Tracheal epithelial cell (primary cell): ENCODE results near the gene MAOA. TPM values are rescaled to one million over a fixed set of nuclear protein-coding genes. Genes with fewer than 3 reads are reported as not detected.

Experiments
- total RNA-seq: library from RNA; depleted of rRNA; stranded (reverse); fragments of >200 nt; gene quantifications from 2 replicates; pipeline ENCODE4 v1.2.1, GENCODE V29; 2014

The MAOA gene
- total RNA-seq, result 59.8 and 243 TPM in 2 replicates

DNA sequence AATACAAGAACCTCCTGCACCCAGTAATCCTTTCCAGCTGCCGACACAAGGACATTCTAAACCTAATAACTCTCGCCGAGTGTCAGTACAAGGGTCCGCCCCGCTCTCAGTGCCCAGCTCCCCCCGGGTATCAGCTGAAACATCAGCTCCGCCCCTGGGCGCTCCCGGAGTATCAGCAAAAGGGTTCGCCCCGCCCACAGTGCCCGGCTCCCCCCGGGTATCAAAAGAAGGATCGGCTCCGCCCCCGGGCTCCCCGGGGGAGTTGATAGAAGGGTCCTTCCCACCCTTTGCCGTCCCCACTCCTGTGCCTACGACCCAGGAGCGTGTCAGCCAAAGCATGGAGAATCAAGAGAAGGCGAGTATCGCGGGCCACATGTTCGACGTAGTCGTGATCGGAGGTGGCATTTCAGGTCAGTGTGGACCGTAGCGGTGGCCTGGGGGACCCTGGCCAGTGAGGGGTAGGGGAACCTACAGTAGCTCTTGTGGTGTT is at the start of gene MAOA:
Gene MAOA, plus strand, starts transcription at position 295 of the 490 bp plus-strand sequence. Its CDS starts 43 bp downstream, at position 338.

Other genes with a start within 250 kb of the MAOA start
- gene MAOB, start 226.2 kb downstream of the MAOA start, total RNA-seq, result under 0.01 TPM in 2 replicates